ENCODE measurements around the gene PM20D1. TPM values are rescaled to one million over a fixed set of nuclear protein-coding genes. Genes with fewer than 3 reads are reported as not detected.
"Not testable (repeated sequence)": the region's sequence is repeated elsewhere in the genome, so short reads cannot be mapped to it uniquely, and the experiment has no call there.

The PM20D1 gene
- under 1 TPM; 0.16 to 0.55 TPM for total RNA-seq

- no peaks in the 10 kb centered on the region for H3K9me3 Mint-ChIP-seq (ENCODE audit: insufficient read depth)
- ChIA-PET POLR2A (no interaction called here), CTCF (interaction anchor here (1.0 to 2.1 kb wide), 7 partner anchors 58 to 364 kb away, joined by 3 to 8 read pairs (median 3); no protein-coding TSS in a partner anchor)
- no peaks in the 10 kb centered on the region for H3K27me3 Mint-ChIP-seq (ENCODE audit: low read depth)
- no peaks in the 10 kb centered on the region for H3K36me3 Mint-ChIP-seq (ENCODE audit: low read depth)
- peak within 1 kb of the TSS; percentile 88 for H3K27ac Mint-ChIP-seq
- H3K4me1 Mint-ChIP-seq (ENCODE audit: low read depth) = peaks cover 13% of the 10 kb centered on the region
- ATAC-seq (peak; percentile 99), DNase-seq (peak; percentile 82)
- H3K4me3 Mint-ChIP-seq = peak within 1 kb of the TSS; percentile 77
Measured at GRCh38 chr1:205849619-205850355, at the start of gene PM20D1. Gene PM20D1 (minus strand): TSS chr1:205850132. CDS start chr1:205850072, 60 bp downstream.

- Mint-ChIP-seq H3K27me3 (ENCODE audit: low read depth) (peaks cover 18% of the 10 kb centered on the region), H3K4me1 (ENCODE audit: low read depth) (no peaks in the 10 kb centered on the region), H3K36me3 (ENCODE audit: low read depth) (no peaks in the 10 kb centered on the region), H3K4me3 (no peak overlapping the region), H3K27ac (no peak overlapping the region), H3K9me3 (ENCODE audit: insufficient read depth) (peaks cover 6% of the 10 kb centered on the region)
- CTCF ChIA-PET = interaction anchor here (1.3 to 1.6 kb wide), 2 partner anchors 12 to 22 kb away, joined by 3 to 5 read pairs; no protein-coding TSS in a partner anchor
- ATAC-seq (no peak), DNase-seq (no peak)
- POLR2A ChIA-PET = no interaction called here
Measured at GRCh38 chr1:205896351-205896750, 46.4 kb upstream of the PM20D1 start.

GRCh38 chr1:205894119-205894518 lies 44.2 kb upstream of the PM20D1 start:
- H3K27ac Mint-ChIP-seq; H3K4me1 Mint-ChIP-seq (ENCODE audit: low read depth); CTCF ChIA-PET; H3K4me3 Mint-ChIP-seq; DNase-seq; H3K36me3 Mint-ChIP-seq (ENCODE audit: low read depth); ATAC-seq; POLR2A ChIA-PET: not testable (repeated sequence)
- Mint-ChIP-seq H3K27me3 (ENCODE audit: low read depth) (peaks cover 16% of the 10 kb centered on the region), H3K9me3 (ENCODE audit: insufficient read depth) (peaks cover 17% of the 10 kb centered on the region)

GRCh38 chr1:205892175-205892574 lies 42.2 kb upstream of the PM20D1 start:
- peaks cover 17% of the 10 kb centered on the region for H3K9me3 Mint-ChIP-seq (ENCODE audit: insufficient read depth)
- POLR2A ChIA-PET; H3K4me3 Mint-ChIP-seq; H3K27ac Mint-ChIP-seq; H3K36me3 Mint-ChIP-seq (ENCODE audit: low read depth); DNase-seq; ATAC-seq: not testable (repeated sequence)
- peaks cover 16% of the 10 kb centered on the region for H3K27me3 Mint-ChIP-seq (ENCODE audit: low read depth)
- CTCF ChIA-PET = interaction anchor here (0.9 to 1.6 kb wide), 2 partner anchors 16 to 85 kb away, joined by 3 to 11 read pairs; no protein-coding TSS in a partner anchor
- H3K4me1 Mint-ChIP-seq (ENCODE audit: low read depth) = peaks cover 12% of the 10 kb centered on the region

GRCh38 chr1:205891481-205891880 lies 41.5 kb upstream of the PM20D1 start:
- H3K9me3 Mint-ChIP-seq (ENCODE audit: insufficient read depth) = peaks cover 17% of the 10 kb centered on the region
- DNase-seq; POLR2A ChIA-PET; H3K36me3 Mint-ChIP-seq (ENCODE audit: low read depth); ATAC-seq; H3K4me3 Mint-ChIP-seq; H3K27ac Mint-ChIP-seq: not testable (repeated sequence)
- CTCF ChIA-PET = interaction anchor here (0.8 to 1.6 kb wide), 3 partner anchors 16 to 100 kb away, joined by 3 to 11 read pairs (median 4); no protein-coding TSS in a partner anchor
- H3K27me3 Mint-ChIP-seq (ENCODE audit: low read depth) = peaks cover 16% of the 10 kb centered on the region
- H3K4me1 Mint-ChIP-seq (ENCODE audit: low read depth) = peaks cover 12% of the 10 kb centered on the region

GRCh38 chr1:205890631-205891030 lies 40.7 kb upstream of the PM20D1 start:
- DNase-seq; H3K27ac Mint-ChIP-seq; ATAC-seq; POLR2A ChIA-PET; H3K4me3 Mint-ChIP-seq; H3K36me3 Mint-ChIP-seq (ENCODE audit: low read depth): not testable (repeated sequence)
- Mint-ChIP-seq H3K4me1 (ENCODE audit: low read depth) (peaks cover 12% of the 10 kb centered on the region), H3K9me3 (ENCODE audit: insufficient read depth) (peaks cover 17% of the 10 kb centered on the region), H3K27me3 (ENCODE audit: low read depth) (peaks cover 16% of the 10 kb centered on the region)
- CTCF ChIA-PET = interaction anchor here (1.6 kb wide), 1 partner anchor 87 kb away, joined by 11 read pairs; no protein-coding TSS in a partner anchor

GRCh38 chr1:205889706-205890105 lies 39.8 kb upstream of the PM20D1 start:
- CTCF ChIA-PET, POLR2A ChIA-PET: not testable (repeated sequence)
- peaks cover 16% of the 10 kb centered on the region for H3K27me3 Mint-ChIP-seq (ENCODE audit: low read depth)

GRCh38 chr1:205889006-205889405 lies 39.1 kb upstream of the PM20D1 start:
- Mint-ChIP-seq H3K27me3 (ENCODE audit: low read depth) (peaks cover 13% of the 10 kb centered on the region), H3K9me3 (ENCODE audit: insufficient read depth) (peaks cover 12% of the 10 kb centered on the region), H3K27ac (peak overlapping the region; percentile 41), H3K4me1 (ENCODE audit: low read depth) (peaks cover 12% of the 10 kb centered on the region)
- ATAC-seq; H3K36me3 Mint-ChIP-seq (ENCODE audit: low read depth); H3K4me3 Mint-ChIP-seq; POLR2A ChIA-PET; CTCF ChIA-PET: not testable (repeated sequence)
- peak; percentile 32 for DNase-seq

More at GRCh38 chr1:205889706-205890105, 39.8 kb upstream of the PM20D1 start:
- H3K4me3 Mint-ChIP-seq; H3K36me3 Mint-ChIP-seq (ENCODE audit: low read depth); DNase-seq; H3K27ac Mint-ChIP-seq; ATAC-seq: not testable (repeated sequence)
- peaks cover 12% of the 10 kb centered on the region for H3K4me1 Mint-ChIP-seq (ENCODE audit: low read depth)
- H3K9me3 Mint-ChIP-seq (ENCODE audit: insufficient read depth) = peaks cover 12% of the 10 kb centered on the region

- Mint-ChIP-seq H3K9me3 (ENCODE audit: insufficient read depth) (peaks cover 3% of the 10 kb centered on the region), H3K4me1 (ENCODE audit: low read depth) (peaks cover 5% of the 10 kb centered on the region), H3K36me3 (ENCODE audit: low read depth) (no peaks in the 10 kb centered on the region), H3K27ac (no peak overlapping the region), H3K27me3 (ENCODE audit: low read depth) (peaks cover 13% of the 10 kb centered on the region), H3K4me3 (no peak overlapping the region)
- DNase-seq (no peak), ATAC-seq (no peak)
- CTCF ChIA-PET = no interaction called here
- POLR2A ChIA-PET = no interaction called here
Measured at GRCh38 chr1:205883792-205884191, 33.9 kb upstream of the PM20D1 start.

- H3K27me3 Mint-ChIP-seq (ENCODE audit: low read depth) = peaks cover 26% of the 10 kb centered on the region
- H3K36me3 Mint-ChIP-seq (ENCODE audit: low read depth) = no peaks in the 10 kb centered on the region
- POLR2A ChIA-PET = no interaction called here
- H3K9me3 Mint-ChIP-seq (ENCODE audit: insufficient read depth) = peaks cover 14% of the 10 kb centered on the region
- no peak overlapping the region for H3K4me3 Mint-ChIP-seq
- CTCF ChIA-PET = no interaction called here
- DNase-seq (no peak), ATAC-seq (no peak)
- no peak overlapping the region for H3K27ac Mint-ChIP-seq
- H3K4me1 Mint-ChIP-seq (ENCODE audit: low read depth) = peaks cover 3% of the 10 kb centered on the region
Measured at GRCh38 chr1:205880923-205881322, 31.0 kb upstream of the PM20D1 start.

- Mint-ChIP-seq H3K36me3 (ENCODE audit: low read depth) (no peaks in the 10 kb centered on the region), H3K4me3 (no peak overlapping the region), H3K27me3 (ENCODE audit: low read depth) (peaks cover 28% of the 10 kb centered on the region), H3K9me3 (ENCODE audit: insufficient read depth) (peaks cover 14% of the 10 kb centered on the region), H3K4me1 (ENCODE audit: low read depth) (peaks cover 3% of the 10 kb centered on the region), H3K27ac (no peak overlapping the region)
- CTCF ChIA-PET = no interaction called here
- no peak for DNase-seq
- POLR2A ChIA-PET = no interaction called here
- ATAC-seq = no peak
Measured at GRCh38 chr1:205879974-205880373, 30.0 kb upstream of the PM20D1 start.

- ChIA-PET CTCF (no interaction called here), POLR2A (no interaction called here)
- Mint-ChIP-seq H3K27me3 (ENCODE audit: low read depth) (peaks cover 26% of the 10 kb centered on the region), H3K4me3 (no peak overlapping the region), H3K4me1 (ENCODE audit: low read depth) (peaks cover 3% of the 10 kb centered on the region), H3K9me3 (ENCODE audit: insufficient read depth) (peaks cover 14% of the 10 kb centered on the region), H3K36me3 (ENCODE audit: low read depth) (no peaks in the 10 kb centered on the region), H3K27ac (no peak overlapping the region)
- ATAC-seq (no peak), DNase-seq (no peak)
Measured at GRCh38 chr1:205878026-205878425, 28.1 kb upstream of the PM20D1 start.
